K562 (cell line): ENCODE data around the gene DCAF8.

Source experiments
- NBN ChIP-seq: fragments of 450-650 bp; IDR thresholded peaks from 2 replicates; pipeline ENCODE4 v1.6.1; 2016; ENCODE audit warnings: low read depth, mild to moderate bottlenecking
- NFIC ChIP-seq: fragments of 450-650 bp; IDR thresholded peaks from 2 replicates; pipeline ENCODE4 v1.6.1; 2017; ENCODE audit warnings: mild to moderate bottlenecking, inconsistent platforms
- NR2C2 ChIP-seq, 2 experiments: fragments of 200-800 bp in 1 of 2; sonication (Bioruptor generic) in 1 of 2; sonication (generic) in 1 of 2; formaldehyde crosslinking in 1 of 2; IDR thresholded peaks; 2 replicates each; pipeline versions ENCODE4 v1.6.1 to v1.8.0; 2016 to 2022; ENCODE audit warnings: mild to moderate bottlenecking in 1 of 2, missing compliant biosample characterization in 1 of 2, missing genetic modification characterization in 1 of 2, missing genetic modification reagents in 1 of 2
- POLR2AphosphoS5 ChIP-seq: IDR thresholded peaks from 2 replicates; pipeline ENCODE4 v1.6.1; 2011; ENCODE audit warnings: mild to moderate bottlenecking, low read depth, low read length, moderate library complexity; ENCODE audit not compliant: control insufficient read depth, insufficient read depth
- SMC3 ChIP-seq: conservative IDR thresholded peaks from 2 replicates; pipeline ENCODE4 v1.6.1; 2011; ENCODE audit warnings: low read depth, low read length, improper control_type of control experiment; ENCODE audit not compliant: insufficient read depth

DNA sequence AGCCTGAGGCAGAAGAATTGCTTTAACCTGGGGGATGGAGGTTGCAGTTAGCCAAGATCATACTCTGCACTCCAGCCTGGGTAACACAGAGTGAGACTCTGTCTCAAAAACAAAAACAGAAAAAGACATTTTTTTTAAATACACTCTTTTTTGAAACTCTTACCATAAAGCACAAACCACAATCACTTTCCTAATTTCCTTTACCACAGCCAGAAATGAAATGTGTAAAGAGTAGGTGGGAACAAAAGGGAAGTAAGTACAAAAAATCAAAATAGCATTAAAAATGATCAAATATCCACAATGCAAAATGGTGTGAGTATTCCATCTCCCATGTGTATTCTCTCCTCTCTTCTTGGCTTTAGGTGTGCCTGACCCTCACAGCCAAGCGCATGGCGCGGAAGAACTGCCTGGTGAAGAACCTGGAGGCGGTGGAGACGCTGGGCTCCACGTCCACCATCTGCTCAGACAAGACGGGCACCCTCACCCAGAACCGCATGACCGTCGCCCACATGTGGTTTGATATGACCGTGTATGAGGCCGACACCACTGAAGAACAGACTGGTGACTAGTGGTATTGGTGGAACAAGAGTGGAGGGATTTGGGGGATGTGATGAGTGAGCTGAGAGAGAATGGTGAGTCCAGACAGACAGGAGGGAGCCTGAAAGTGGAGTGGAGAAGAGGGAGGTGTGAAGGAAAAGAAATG is 96.0 kb downstream of the DCAF8 start:
- no peak for TF ChIP-seq NFIC
- no peak for TF ChIP-seq SMC3
- no peak for TF ChIP-seq NR2C2 (CRISPR knock-in tag; IDR thresholded peaks at IDR 0.05)
- TF ChIP-seq NR2C2 (tag; IDR thresholded peaks at IDR 0.05): no peak
- no peak for TF ChIP-seq NBN
- TF ChIP-seq POLR2AphosphoS5: no peak
